ENCODE measurements around the gene UMOD.

The UMOD gene

DNA sequence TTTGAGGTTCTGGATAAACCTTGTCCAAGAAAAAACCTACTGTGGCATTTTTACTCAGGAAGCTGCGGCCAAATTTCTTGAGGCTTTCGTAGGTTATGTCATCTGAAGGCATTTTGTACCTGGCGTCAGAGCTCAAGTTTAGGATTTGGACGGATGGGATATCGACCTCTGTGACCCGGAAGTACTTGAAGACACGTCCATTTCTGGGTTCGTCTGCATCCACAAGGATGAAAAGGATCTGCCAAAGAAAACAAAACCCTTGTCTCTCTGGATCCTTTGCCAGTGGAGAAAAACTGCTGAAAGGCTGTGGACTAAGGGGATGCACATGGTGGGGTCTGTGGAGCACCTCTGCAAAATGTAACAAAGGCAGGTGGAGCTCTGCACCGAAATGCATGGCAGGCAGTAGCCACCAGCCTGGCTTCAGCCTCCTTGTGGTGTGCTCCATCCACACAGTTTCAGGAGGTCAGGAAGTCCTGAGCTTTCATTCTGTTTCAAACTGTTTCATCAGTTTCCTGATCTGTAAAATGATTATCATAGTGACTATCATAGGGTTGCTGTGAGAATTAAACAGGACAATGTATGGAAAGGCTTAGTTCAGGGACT lies 17.0 kb upstream of the UMOD start:
- TF ChIP-seq, protein P1, sequence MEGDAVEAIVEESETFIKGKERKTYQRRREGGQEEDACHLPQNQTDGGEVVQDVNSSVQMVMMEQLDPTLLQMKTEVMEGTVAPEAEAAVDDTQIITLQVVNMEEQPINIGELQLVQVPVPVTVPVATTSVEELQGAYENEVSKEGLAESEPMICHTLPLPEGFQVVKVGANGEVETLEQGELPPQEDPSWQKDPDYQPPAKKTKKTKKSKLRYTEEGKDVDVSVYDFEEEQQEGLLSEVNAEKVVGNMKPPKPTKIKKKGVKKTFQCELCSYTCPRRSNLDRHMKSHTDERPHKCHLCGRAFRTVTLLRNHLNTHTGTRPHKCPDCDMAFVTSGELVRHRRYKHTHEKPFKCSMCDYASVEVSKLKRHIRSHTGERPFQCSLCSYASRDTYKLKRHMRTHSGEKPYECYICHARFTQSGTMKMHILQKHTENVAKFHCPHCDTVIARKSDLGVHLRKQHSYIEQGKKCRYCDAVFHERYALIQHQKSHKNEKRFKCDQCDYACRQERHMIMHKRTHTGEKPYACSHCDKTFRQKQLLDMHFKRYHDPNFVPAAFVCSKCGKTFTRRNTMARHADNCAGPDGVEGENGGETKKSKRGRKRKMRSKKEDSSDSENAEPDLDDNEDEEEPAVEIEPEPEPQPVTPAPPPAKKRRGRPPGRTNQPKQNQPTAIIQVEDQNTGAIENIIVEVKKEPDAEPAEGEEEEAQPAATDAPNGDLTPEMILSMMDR (IDR thresholded peaks at IDR 0.05; ENCODE audit: low read length, missing control alignments), result no peak
- no peak overlapping the region for H3K4me3 ChIP-seq (replicated peaks; ENCODE audit: low read depth, low read length)
- no peak for DNase-seq (ENCODE audit: low read depth)

DNA sequence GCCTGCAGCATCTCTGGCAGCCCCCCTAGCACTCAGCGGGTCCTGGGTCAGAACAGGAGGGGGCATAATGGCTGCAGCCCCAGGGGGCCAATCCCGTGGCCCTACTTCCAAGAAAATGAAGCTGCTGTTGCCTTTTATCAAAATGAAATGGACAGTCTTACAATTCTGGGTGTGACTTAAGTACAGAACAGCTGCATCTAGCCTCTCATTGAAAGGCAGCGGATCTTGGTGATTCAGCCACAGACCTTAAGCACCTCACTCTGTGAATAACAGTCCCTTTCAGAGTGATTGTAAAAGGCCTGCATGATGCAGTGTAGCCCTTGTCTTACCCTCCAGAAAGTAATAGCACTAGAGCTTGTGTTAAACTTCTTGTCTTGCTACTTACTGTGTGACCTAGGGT lies 11.5 kb upstream of the UMOD start:
- no peak for DNase-seq (ENCODE audit: low read depth)
- TF ChIP-seq, protein P1 (IDR thresholded peaks at IDR 0.05; ENCODE audit: low read length, missing control alignments), result no peak
- H3K4me3 ChIP-seq (replicated peaks; ENCODE audit: low read depth, low read length), result no peak overlapping the region

DNA sequence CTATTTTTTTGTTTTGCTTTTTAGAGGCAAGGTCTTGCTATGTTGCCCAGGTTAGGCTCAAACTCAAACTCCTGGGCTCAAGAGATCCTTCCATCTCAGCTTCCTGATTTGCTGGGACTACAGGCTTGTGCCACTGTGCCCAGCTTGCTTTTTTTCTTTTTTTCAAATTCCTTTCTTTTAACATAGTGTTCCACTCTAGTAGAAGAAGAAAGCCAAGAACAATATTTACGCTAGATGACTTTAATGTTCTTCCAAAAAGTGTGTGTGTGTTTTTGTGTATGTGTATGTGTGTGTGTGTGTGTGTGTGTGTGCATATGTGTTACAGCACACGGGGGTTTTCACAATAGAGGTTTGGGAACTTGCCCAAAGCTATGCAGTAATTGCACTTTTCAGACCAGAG lies 10.7 kb upstream of the UMOD start:
- H3K4me3 ChIP-seq (replicated peaks; ENCODE audit: low read depth, low read length), result no peak overlapping the region
- TF ChIP-seq, protein P1 (IDR thresholded peaks at IDR 0.05; ENCODE audit: low read length, missing control alignments), result no peak
- no peak for DNase-seq (ENCODE audit: low read depth)

DNA sequence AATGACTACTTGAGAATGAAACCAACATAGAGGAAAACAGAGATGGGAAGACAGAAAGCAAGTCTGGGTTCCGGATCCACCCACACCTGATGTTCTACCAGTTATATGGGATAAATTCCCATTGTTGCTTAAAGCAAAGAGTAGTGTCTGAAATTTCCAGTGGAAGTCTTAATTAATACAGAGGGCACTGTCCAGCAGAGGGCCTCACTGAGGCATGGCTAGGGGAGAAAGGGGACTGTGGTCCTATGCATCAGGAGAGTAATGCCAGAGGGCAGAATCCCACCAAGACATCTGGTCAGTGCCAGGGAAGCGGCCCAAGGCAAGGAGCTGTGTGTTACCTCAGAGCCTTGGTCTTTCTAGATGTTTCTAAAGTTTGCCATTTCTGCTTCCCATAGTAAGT lies 7.5 kb upstream of the UMOD start:
- DNase-seq (ENCODE audit: low read depth), result no peak
- TF ChIP-seq, protein P1 (IDR thresholded peaks at IDR 0.05; ENCODE audit: low read length, missing control alignments), result no peak
- H3K4me3 ChIP-seq (replicated peaks; ENCODE audit: low read depth, low read length), result no peak overlapping the region

DNA sequence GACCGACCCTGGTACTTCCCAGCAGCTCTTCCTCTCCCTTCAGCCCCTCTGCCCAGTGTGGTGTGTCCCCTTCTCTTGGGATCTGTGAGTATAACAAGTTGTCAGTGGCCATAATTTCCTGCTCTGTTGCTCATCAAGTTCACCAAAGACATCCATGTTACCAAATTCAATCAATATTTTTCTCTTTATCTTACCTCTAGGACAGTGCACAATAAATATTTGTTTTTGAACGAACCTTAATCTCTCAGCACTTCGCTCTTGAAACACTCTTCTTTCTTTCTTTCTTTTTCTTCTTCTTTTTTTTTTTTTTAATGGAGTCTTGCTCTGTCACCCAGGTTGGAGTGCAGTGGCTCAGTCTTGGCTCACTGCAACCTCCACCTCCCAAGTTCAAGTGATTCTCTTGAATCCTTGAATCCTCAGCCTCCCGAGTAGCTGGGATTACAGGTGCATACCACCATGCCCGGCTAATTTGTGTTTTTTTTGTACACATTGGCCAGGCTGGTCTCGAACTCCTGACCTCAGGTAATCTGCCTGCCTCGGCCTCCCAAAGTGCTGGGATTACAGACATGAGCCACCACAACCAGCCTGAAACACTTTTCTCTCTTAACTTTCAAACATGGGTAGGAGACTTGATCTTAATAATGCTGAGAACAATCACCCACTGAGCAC lies 2.7 kb upstream of the UMOD start:
- no peak overlapping the region for H3K4me3 ChIP-seq (replicated peaks; ENCODE audit: low read depth, low read length)
- DNase-seq (ENCODE audit: low read depth), result no peak
- TF ChIP-seq, protein P1 (IDR thresholded peaks at IDR 0.05; ENCODE audit: low read length, missing control alignments), result no peak

DNA sequence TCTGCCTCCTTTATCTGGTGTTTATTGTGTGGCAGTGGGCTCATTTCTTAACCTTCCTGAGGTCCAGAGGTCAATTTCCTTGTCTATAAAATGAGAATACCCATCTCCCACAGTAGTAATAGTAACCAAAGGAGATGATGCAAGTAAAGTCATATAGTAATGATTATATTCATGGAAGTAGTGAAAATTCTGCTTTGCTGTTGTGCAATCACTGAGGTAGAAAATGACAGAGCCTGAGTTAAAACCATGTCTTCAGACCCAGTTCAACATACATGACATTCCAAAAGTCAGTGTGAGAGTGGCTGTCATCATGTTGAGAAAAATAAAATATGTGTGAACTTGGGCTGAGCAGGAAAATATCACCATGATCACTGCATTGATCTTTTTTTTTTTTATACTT lies 864 bp upstream of the UMOD start:
- TF ChIP-seq, protein P1 (IDR thresholded peaks at IDR 0.05; ENCODE audit: low read length, missing control alignments), result no peak
- DNase-seq (ENCODE audit: low read depth), result no peak
- no peak overlapping the region for H3K4me3 ChIP-seq (replicated peaks; ENCODE audit: low read depth, low read length)

DNA sequence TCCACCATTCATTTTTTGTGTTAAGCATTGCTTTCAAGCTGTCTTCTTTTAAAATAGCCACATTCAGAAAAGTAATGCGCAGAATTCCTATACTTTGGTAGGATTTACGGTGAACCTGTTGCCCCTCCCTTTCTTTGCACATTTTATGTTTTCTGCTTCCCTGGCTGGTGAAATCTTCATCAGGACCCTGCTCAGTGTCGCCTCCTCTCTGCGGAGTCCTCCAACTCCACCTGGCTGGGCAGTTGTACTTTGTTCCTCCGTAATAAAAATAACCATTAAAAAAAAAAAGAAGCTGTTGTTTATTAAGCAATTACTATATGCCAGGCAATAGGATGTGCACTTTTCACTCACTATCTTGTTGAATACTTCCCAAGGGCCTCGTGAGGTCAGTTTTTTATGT lies 2.9 kb downstream of the UMOD start:
- DNase-seq (ENCODE audit: low read depth), result no peak
- no peak overlapping the region for H3K4me3 ChIP-seq (replicated peaks; ENCODE audit: low read depth, low read length)
- TF ChIP-seq, protein P1 (IDR thresholded peaks at IDR 0.05; ENCODE audit: low read length, missing control alignments), result no peak
